GM12874 (cell line): ENCODE measurements around the gene COL1A1.

ENCODE experiments used
- TF ChIP-seq, protein P1 (sequence below): IDR thresholded peaks from 2 replicates; pipeline ENCODE4 v1.5.1; 2011; ENCODE audit warnings: low read depth, mild to moderate bottlenecking, control low read depth, low read length, moderate library complexity; ENCODE audit not compliant: insufficient read depth

Gene COL1A1

DNA sequence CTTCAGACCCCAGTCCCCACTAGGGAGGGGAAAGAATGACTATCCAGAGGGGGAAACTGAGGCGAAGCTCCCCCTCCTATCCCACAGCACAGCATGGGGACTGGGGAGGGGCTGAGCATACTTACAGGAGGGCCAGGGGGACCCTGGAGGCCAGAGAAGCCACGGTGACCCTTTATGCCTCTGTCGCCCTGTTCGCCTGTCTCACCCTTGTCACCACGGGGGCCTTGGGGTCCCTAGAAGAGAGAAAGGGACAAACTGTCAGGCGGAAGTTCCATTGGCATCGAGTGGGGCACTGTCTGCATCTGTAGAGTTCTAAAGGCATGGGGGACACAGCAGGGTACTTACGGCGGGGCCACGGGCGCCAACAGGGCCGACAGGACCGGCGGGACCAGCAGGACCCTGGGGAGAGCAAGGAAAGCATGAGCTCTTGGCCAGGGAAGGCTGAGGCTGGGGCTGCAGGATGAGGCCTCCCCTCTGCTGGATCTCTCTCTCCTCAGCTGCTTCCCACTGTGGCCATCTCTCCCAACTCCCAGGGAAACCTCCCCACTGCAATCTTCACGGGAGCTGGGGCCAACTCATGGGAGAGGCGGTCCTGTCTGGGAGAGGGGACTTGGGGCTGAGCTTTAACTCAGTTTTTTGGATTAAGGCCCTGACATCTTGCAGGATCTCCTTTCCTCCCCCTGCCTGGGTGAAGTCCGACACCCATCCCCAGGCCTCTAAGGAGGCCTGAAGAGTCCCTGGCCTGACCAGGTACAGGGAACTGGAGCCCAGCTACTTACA, 13.5 kb downstream of the COL1A1 start:
- TF ChIP-seq, protein P1, sequence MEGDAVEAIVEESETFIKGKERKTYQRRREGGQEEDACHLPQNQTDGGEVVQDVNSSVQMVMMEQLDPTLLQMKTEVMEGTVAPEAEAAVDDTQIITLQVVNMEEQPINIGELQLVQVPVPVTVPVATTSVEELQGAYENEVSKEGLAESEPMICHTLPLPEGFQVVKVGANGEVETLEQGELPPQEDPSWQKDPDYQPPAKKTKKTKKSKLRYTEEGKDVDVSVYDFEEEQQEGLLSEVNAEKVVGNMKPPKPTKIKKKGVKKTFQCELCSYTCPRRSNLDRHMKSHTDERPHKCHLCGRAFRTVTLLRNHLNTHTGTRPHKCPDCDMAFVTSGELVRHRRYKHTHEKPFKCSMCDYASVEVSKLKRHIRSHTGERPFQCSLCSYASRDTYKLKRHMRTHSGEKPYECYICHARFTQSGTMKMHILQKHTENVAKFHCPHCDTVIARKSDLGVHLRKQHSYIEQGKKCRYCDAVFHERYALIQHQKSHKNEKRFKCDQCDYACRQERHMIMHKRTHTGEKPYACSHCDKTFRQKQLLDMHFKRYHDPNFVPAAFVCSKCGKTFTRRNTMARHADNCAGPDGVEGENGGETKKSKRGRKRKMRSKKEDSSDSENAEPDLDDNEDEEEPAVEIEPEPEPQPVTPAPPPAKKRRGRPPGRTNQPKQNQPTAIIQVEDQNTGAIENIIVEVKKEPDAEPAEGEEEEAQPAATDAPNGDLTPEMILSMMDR, result no peak

DNA sequence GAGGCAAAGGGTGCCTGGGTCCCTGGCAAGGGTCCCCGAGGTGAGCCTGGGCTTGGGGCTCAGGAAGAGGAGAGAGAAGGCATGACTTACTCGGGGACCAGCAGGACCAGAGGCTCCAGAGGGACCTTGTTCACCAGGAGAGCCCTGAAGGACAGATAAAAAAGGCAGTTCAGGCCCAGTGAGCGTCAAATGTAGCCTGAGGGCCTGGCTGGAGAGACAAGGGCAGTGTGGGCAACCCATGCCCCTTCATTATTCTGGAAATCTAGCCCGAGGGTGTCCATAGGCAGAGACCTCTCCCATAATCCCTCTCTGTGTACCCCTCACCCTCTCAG, 14.1 kb downstream of the COL1A1 start:
- TF ChIP-seq, protein P1, result no peak

DNA sequence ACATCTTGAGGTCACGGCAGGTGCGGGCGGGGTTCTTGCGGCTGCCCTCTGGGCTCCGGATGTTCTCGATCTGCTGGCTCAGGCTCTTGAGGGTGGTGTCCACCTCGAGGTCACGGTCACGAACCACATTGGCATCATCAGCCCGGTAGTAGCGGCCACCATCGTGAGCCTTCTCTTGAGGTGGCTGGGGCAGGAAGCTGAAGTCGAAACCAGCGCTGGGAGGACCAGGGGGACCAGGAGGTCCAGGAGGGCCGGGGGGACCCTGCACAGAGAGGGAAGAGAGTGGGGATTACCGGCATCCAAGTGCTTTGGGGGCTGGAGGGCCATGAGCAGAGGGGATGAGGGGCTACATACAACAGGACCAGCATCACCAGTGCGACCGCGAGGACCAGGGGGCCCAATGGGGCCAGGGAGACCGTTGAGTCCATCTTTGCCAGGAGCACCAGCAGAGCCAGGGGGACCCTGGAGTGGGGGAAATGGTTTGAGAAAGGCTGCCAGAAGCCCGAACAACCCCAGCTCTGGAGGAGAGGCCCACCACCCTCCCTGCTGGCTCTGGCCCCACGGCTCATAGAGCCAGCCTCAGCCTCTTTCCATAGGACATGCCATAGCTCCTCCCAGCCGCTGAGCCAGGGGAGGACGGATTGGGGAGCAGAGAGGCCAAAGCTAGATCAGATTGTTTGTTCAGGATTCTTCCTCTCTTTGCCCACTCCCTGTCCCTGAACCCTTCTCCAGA, 14.6 kb downstream of the COL1A1 start:
- TF ChIP-seq, protein P1, result no peak

DNA sequence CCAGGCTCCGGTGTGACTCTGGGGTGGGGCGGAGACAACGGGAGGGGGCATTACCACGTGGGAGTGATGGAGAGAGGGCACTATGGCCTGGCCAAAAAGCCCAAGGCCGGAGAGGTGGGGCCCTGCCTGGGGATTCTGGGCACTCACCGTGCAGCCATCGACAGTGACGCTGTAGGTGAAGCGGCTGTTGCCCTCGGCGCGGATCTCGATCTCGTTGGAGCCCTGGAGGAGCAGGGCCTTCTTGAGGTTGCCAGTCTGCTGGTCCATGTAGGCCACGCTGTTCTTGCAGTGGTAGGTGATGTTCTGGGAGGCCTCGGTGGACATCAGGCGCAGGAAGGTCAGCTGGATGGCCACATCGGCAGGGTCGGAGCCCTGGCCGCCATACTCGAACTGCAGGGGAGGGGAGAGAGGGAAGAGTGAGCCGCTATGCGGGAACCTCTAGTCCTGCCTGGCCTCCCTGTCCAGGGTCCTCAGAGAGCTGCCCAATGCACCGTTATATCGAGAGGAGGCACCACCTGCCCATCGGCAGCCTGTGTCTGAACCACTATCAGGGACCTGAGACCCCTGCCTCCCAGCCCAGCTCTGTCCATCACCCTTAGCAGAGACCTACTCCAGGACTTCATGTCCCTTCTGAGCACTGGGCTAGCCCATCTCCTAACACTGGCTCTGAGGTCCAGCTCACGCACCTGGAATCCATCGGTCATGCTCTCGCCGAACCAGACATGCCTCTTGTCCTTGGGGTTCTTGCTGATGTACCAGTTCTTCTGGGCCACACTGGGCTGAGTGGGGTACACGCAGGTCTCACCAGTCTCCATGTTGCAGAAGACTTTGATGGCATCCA, 15.6 kb downstream of the COL1A1 start:
- TF ChIP-seq, protein P1, result no peak

DNA sequence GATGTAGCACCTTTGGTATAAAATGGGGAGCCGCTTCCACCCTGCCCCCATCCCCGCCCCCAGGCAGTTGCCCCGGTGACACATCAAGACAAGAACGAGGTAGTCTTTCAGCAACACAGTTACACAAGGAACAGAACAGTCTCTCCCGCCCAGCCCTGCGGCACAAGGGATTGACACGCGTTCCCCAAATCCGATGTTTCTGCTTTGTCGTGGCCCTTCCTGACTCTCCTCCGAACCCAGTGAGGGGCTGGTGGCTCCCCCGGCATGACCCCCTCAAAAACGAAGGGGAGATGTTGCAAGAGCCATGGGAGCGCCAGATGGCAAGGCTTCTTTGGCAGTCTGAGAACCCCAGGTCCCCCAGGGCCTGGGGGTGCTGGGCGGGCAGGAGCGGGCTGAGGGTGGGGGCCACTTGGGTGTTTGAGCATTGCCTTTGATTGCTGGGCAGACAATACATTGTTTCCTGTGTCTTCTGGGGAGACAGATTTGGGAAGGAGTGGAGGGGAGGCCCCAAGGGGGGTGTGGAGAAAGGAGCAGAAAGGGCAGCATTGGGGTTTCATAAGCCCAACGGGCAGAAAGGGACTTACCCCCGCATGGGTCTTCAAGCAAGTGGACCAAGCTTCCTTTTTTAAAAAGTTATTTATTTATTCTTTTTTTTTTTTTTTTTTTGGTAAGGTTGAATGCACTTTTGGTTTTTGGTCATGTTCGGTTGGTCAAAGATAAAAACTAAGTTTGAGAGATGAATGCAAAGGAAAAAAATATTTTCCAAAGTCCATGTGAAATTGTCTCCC, 16.6 kb downstream of the COL1A1 start:
- TF ChIP-seq, protein P1, result no peak

DNA sequence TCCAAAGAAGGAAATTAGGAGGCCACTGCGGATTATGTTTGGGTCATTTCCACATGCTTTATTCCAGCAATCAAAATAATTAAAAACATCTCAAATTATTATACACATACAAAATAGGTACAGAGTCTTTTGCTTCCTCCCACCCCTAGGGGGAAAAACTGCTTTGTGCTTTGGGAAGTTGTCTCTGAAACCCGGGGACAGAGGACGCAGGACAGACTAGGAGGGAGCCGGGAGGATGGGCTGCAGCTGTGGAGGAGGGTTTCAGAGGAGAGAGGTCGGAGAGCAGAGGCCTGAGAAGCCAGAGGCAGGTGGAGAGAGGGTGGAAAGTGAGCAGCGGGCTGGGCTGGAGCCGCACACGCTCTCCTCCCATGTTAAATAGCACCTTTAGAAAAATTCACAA, 17.4 kb downstream of the COL1A1 start:
- TF ChIP-seq, protein P1, result no peak
